CD4-positive, alpha-beta memory T cell (primary cell): Measurements from ENCODE around the gene FAM83D. TPM values are rescaled to one million over a fixed set of nuclear protein-coding genes. Genes with fewer than 3 reads are reported as not detected.

Source experiments
- CTCF ChIA-PET: fragments of 350-600 bp; sonication (Branson Sonifier 250); formaldehyde crosslinking; loops from one replicate; lab custom pipeline; 2021; ENCODE audit warnings: inconsistent platforms; ENCODE audit not compliant: partially characterized antibody; lab: Charles Lee
- POLR2A ChIA-PET: fragments of 350-600 bp; sonication (Branson Sonifier 250); formaldehyde crosslinking; loops from one replicate; lab custom pipeline; 2021; ENCODE audit not compliant: partially characterized antibody; lab: Charles Lee
- DNase-seq, 5 donors: peaks; one replicate each; pipeline versions ENCODE4 v3.0.0 to v3.0.0-alpha.2; 2020 to 2022; ENCODE audit warnings: mixed read lengths in 1 of 5
- H3K27ac ChIP-seq: one replicate; pipeline ENCODE4 v1.7.0; 2013; ENCODE audit warnings: low read depth, low read length
- H3K27me3 ChIP-seq: 2 replicates; pipeline ENCODE4 v1.7.0; 2013; ENCODE audit warnings: mild to moderate bottlenecking, low read length, moderate library complexity; ENCODE audit not compliant: insufficient read depth
- H3K36me3 ChIP-seq: 2 replicates; pipeline ENCODE4 v1.7.0; 2013; ENCODE audit warnings: mild to moderate bottlenecking, low read length, moderate library complexity; ENCODE audit not compliant: insufficient read depth
- H3K4me1 ChIP-seq: 2 replicates; pipeline ENCODE4 v1.7.0; 2013; ENCODE audit warnings: mild to moderate bottlenecking, low read length, moderate library complexity; ENCODE audit not compliant: insufficient read depth
- H3K4me3 ChIP-seq, 2 donors: one replicate each; pipeline ENCODE4 v1.7.0; 2013; ENCODE audit warnings: low read length in 2 of 2, mild to moderate bottlenecking in 1 of 2
- H3K9me3 ChIP-seq, 2 donors: one replicate each; pipeline ENCODE4 v1.7.0; 2013; ENCODE audit warnings: low read length in 2 of 2, control low read depth in 1 of 2; ENCODE audit not compliant: control insufficient read depth in 1 of 2
- H3K27ac Mint-ChIP-seq, 7 donors: one replicate each; pipeline ENCODE4 v1.8.0; 2020 to 2021; ENCODE audit warnings: mixed read lengths in 7 of 7, mild to moderate bottlenecking in 6 of 7, inconsistent platforms in 3 of 7, moderate library complexity in 3 of 7
- H3K27me3 Mint-ChIP-seq, 2 donors: one replicate each; pipeline ENCODE4 v1.8.0; 2020 to 2021; ENCODE audit warnings: mixed read lengths in 2 of 2
- H3K36me3 Mint-ChIP-seq, 2 donors: one replicate each; pipeline ENCODE4 v1.8.0; 2020 to 2021; ENCODE audit warnings: mixed read lengths in 2 of 2, inconsistent platforms in 1 of 2, mild to moderate bottlenecking in 1 of 2
- H3K4me1 Mint-ChIP-seq, 4 donors: one replicate each; pipeline ENCODE4 v1.8.0; 2020 to 2021; ENCODE audit warnings: mixed read lengths in 4 of 4, mild to moderate bottlenecking in 1 of 4
- H3K4me3 Mint-ChIP-seq, 8 donors: one replicate each; pipeline ENCODE4 v1.8.0; 2020 to 2021; ENCODE audit warnings: mixed read lengths in 8 of 8, mild to moderate bottlenecking in 7 of 8, moderate library complexity in 6 of 8, inconsistent platforms in 3 of 8
- H3K9me3 Mint-ChIP-seq, 8 donors: one replicate each; pipeline ENCODE4 v1.8.0; 2020 to 2021; ENCODE audit warnings: mixed read lengths in 8 of 8, mild to moderate bottlenecking in 5 of 8, inconsistent platforms in 3 of 8, moderate library complexity in 1 of 8
- intact Hi-C: fragments of 100-400 bp; cut with micrococcal nuclease; formaldehyde crosslinking; loops from one replicate; pipeline ENCODE4 v1.15.1; 2023
- polyA plus RNA-seq, 2 donors: library from polyadenylated mRNA; unstranded; fragments of 300-500 nt; fragmentation: Illumina TruSeq; gene quantifications; one replicate each; pipeline ENCODE4 v1.2.3, GENCODE V29; 2021
- total RNA-seq, 2 experiments: library from RNA; stranded (reverse); gene quantifications; one replicate each; pipeline ENCODE4 v1.2.3, GENCODE V29; 2021

FAM83D gene
- total and polyA plus RNA-seq, 4 experiments from 2014 or later, result 0.93 to 1.5 (median 1.3) TPM

DNA sequence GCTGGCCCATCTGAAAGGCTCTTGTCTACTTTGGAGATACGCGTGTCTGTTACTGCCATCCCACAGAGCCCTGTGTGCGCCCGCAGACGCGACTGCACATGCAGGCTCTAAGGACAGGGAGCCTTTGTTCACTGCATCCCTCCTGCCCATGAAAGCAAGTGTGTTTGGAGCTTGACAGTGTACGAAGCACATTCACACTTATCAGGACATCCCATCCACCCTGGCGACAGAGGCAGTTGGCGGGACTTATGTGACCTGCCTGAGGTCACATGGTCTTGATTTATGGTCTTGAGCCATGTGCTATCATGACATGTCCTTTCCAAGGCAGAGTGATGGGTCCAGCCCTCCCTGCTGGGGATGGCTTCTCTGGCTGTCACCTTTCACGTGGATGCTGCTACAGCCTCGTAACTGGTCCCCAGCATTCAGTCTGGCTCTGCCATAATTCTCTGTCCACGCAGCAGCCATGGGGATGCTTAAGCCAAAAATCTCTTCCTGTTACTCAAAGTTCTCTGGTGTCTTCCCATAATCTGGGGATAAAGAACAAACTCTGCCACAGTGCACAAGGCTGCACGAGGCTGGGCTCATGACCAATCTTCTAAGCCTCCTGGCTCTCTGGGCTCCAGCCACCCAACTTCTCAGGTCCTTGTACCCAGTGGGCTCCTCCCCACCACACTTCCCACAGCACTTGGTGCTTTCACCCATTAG is 36.3 kb upstream of the FAM83D start:
- peaks cover 6 to 32% of the 10 kb centered on the region in 2 donors for H3K36me3 Mint-ChIP-seq
- H3K4me3 Mint-ChIP-seq, result no peak overlapping the region
- peaks cover 0 to 1% (median 0%) of the 10 kb centered on the region in 8 donors for H3K9me3 Mint-ChIP-seq
- no peak for DNase-seq
- no peak overlapping the region for H3K27ac ChIP-seq
- no peak overlapping the region for H3K4me3 ChIP-seq
- H3K4me1 Mint-ChIP-seq, result peaks cover 26 to 53% (median 34%) of the 10 kb centered on the region in 4 donors
- ChIA-PET CTCF (interaction anchor here (6.4 to 6.5 kb wide), 2 partner anchors 12 to 84 kb away, joined by 114 to 159 read pairs; partner anchors contain the start of gene PPP1R16B), POLR2A (interaction anchor here (0.8 to 5.9 kb wide), 4 partner anchors 16 to 85 kb away, joined by 3 to 75 read pairs (median 32); partner anchors contain the start of gene PPP1R16B)
- H3K36me3 ChIP-seq, result peaks cover 6% of the 10 kb centered on the region
- H3K27me3 ChIP-seq, result no peaks in the 10 kb centered on the region
- no peaks in the 10 kb centered on the region for H3K9me3 ChIP-seq
- peak overlapping the region; percentile 69 to 90 (median 81) for H3K27ac Mint-ChIP-seq
- H3K27me3 Mint-ChIP-seq, result no peaks in the 10 kb centered on the region
- peaks cover 36% of the 10 kb centered on the region for H3K4me1 ChIP-seq
- intact Hi-C loops, result no loop called here

GRCh38 chr20:38890497-38890818 is 35.8 kb upstream of the FAM83D start:
- Histone ChIP-seq H3K27me3 (no peaks in the 10 kb centered on the region), H3K9me3 (no peaks in the 10 kb centered on the region), H3K4me3 (no peak overlapping the region), H3K27ac (no peak overlapping the region), H3K36me3 (peaks cover 6% of the 10 kb centered on the region), H3K4me1 (peaks cover 36% of the 10 kb centered on the region)
- H3K9me3 Mint-ChIP-seq, result peaks cover 0 to 1% (median 0%) of the 10 kb centered on the region in 8 donors
- H3K27me3 Mint-ChIP-seq, result no peaks in the 10 kb centered on the region
- ChIA-PET CTCF (interaction anchor here (1.3 to 6.5 kb wide), 3 partner anchors 12 to 100 kb away, joined by 6 to 159 read pairs (median 114); partner anchors contain the start of gene PPP1R16B), POLR2A (interaction anchor here (4.4 to 5.9 kb wide), 2 partner anchors 16 to 85 kb away, joined by 59 to 75 read pairs; partner anchors contain the start of gene PPP1R16B)
- H3K4me3 Mint-ChIP-seq, result no peak overlapping the region
- DNase-seq, result no peak
- H3K27ac Mint-ChIP-seq, result peak overlapping the region; percentile 69 to 90 (median 81)
- peaks cover 6 to 32% of the 10 kb centered on the region in 2 donors for H3K36me3 Mint-ChIP-seq
- H3K4me1 Mint-ChIP-seq, result peaks cover 26 to 53% (median 33%) of the 10 kb centered on the region in 4 donors
- intact Hi-C loops, result no loop called here

DNA sequence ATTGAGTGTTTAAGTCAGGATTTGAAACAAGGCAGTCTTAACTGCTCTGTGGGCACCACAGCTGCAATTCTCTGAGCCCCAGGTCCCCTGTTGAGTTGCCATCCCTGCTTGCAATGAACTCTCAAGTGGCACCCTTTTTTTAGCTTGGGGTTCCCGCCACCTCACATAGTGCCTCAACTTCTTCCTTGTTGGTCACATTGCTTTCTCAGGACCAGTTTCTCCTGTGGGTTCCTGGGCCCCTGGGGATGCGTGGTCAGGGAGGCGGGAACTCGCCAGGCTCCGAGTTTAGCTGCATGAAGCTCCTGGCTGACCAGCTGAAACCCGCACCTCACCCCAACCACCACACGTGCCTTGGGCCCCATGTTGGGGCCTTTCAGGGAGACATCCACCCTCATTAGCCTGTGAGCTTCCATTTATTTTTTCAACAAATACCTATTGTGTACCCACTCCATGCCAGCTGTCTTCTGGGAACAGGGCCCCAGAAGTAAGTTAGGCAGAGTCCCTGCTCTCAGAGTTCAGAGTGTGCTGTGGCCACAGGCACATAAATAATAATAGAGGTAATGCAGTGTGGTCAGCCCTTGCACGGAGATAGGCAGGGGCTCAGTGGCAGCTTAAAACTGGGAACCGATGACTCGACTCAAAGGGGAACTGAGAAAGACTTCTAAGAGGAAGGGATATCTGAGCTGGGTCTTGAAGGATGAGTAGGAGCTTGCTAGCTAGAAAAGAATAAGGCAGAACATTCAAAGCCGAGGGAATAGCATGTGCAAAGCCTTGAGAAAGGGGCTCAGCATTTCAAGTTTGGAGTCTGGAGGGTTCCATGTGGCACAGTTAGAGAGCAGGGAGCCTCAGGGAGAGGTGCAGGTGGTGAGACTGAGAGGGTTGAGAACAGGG is 33.9 kb upstream of the FAM83D start:
- ChIA-PET POLR2A (interaction anchor here (0.6 to 5.9 kb wide), 13 partner anchors 9 to 156 kb away, joined by 3 to 75 read pairs (median 3); partner anchors contain the start of genes ACTR5 and PPP1R16B), CTCF (interaction anchor here (0.8 to 6.5 kb wide), 52 partner anchors 8 to 247 kb away, joined by 3 to 159 read pairs (median 5); partner anchors contain the start of genes DHX35, FAM83D, PPP1R16B and SLC32A1)
- Mint-ChIP-seq H3K4me1 (peaks cover 24 to 45% (median 28%) of the 10 kb centered on the region in 4 donors), H3K27me3 (no peaks in the 10 kb centered on the region), H3K4me3 (peak overlapping the region in 2 of 8 donors; percentile 50 to 68), H3K9me3 (peaks cover 0 to 1% (median 0%) of the 10 kb centered on the region in 8 donors), H3K27ac (peak overlapping the region; percentile 90 to 96 (median 93)), H3K36me3 (peaks cover 13 to 39% of the 10 kb centered on the region in 2 donors)
- Histone ChIP-seq H3K36me3 (peaks cover 15% of the 10 kb centered on the region), H3K4me1 (peaks cover 36% of the 10 kb centered on the region), H3K27ac (peak overlapping the region; percentile 64), H3K9me3 (no peaks in the 10 kb centered on the region), H3K27me3 (no peaks in the 10 kb centered on the region), H3K4me3 (no peak overlapping the region)
- DNase-seq, result no peak
- intact Hi-C loops, result loop anchor here (2.0 kb wide), 2 partner anchors 18 to 162 kb away; no protein-coding TSS in a partner anchor

DNA sequence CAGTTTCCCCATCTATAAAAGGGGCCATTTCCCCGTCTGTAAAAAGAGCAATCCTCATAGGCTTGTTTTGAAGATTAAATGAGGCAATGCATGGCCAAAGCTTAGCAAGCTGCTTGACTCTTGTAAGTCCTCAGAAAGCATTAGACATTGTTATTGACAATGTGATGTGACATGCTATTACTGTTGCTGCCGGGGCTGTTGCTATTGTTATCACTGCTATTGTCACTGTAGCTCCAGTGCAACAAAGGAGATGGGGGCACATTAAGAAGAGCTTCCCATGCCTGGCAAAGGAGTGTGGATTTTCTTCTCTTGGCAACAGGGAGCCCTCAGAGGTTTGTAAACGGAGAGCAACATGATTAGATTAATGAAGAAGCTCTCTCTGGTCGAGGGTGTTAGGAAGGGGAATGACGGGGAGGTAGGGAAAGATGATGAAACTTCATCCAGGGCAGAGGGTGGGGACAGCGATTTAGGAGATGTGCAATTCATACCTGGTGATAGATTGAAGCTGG is 33.1 kb upstream of the FAM83D start:
- Mint-ChIP-seq H3K27me3 (no peaks in the 10 kb centered on the region), H3K4me1 (peaks cover 24 to 41% (median 28%) of the 10 kb centered on the region in 4 donors), H3K4me3 (peak overlapping the region; percentile 22 to 75 (median 58)), H3K27ac (peak overlapping the region; percentile 90 to 96 (median 93)), H3K36me3 (peaks cover 17 to 47% of the 10 kb centered on the region in 2 donors), H3K9me3 (peaks cover 0 to 1% (median 0%) of the 10 kb centered on the region in 8 donors)
- peaks cover 36% of the 10 kb centered on the region for H3K4me1 ChIP-seq
- no peaks in the 10 kb centered on the region for H3K27me3 ChIP-seq
- ChIA-PET CTCF (interaction anchor here (0.7 to 6.5 kb wide), 50 partner anchors 8 to 248 kb away, joined by 3 to 159 read pairs (median 5); partner anchors contain the start of genes DHX35, FAM83D, PPP1R16B and SLC32A1), POLR2A (interaction anchor here (0.6 to 5.9 kb wide), 13 partner anchors 10 to 145 kb away, joined by 3 to 75 read pairs (median 4); partner anchors contain the start of genes ACTR5, DHX35 and PPP1R16B)
- peak overlapping the region; percentile 64 for H3K27ac ChIP-seq
- no peaks in the 10 kb centered on the region for H3K9me3 ChIP-seq
- H3K4me3 ChIP-seq, result peak overlapping the region in 1 of 2 donors; percentile 25
- H3K36me3 ChIP-seq, result peaks cover 23% of the 10 kb centered on the region
- intact Hi-C loops, result loop anchor here (1.0 to 2.0 kb wide), 6 partner anchors 18 to 247 kb away; partner anchors contain the start of gene PPP1R16B
- peak in 1 of 5 donors; percentile 43 for DNase-seq

- peaks cover 0 to 1% (median 0%) of the 10 kb centered on the region in 8 donors for H3K9me3 Mint-ChIP-seq
- H3K4me3 ChIP-seq, result peak overlapping the region in 1 of 2 donors; percentile 25
- peaks cover 24 to 41% (median 28%) of the 10 kb centered on the region in 4 donors for H3K4me1 Mint-ChIP-seq
- peak; percentile 74 to 84 (median 79) for DNase-seq
- peaks cover 36% of the 10 kb centered on the region for H3K4me1 ChIP-seq
- H3K36me3 Mint-ChIP-seq, result peaks cover 17 to 50% of the 10 kb centered on the region in 2 donors
- intact Hi-C loops, result loop anchor here (1.0 to 2.0 kb wide), 7 partner anchors 19 to 247 kb away; partner anchors contain the start of gene PPP1R16B
- POLR2A ChIA-PET, result interaction anchor here (0.6 to 5.9 kb wide), 12 partner anchors 10 to 145 kb away, joined by 3 to 75 read pairs (median 4); partner anchors contain the start of genes ACTR5, DHX35 and PPP1R16B
- H3K9me3 ChIP-seq, result no peaks in the 10 kb centered on the region
- H3K27ac Mint-ChIP-seq, result peak overlapping the region; percentile 90 to 96 (median 93)
- H3K27ac ChIP-seq, result peak overlapping the region; percentile 64
- H3K27me3 Mint-ChIP-seq, result no peaks in the 10 kb centered on the region
- CTCF ChIA-PET, result interaction anchor here (0.7 to 6.5 kb wide), 47 partner anchors 11 to 249 kb away, joined by 3 to 159 read pairs (median 5); partner anchors contain the start of genes DHX35, FAM83D, PPP1R16B and SLC32A1
- H3K27me3 ChIP-seq, result no peaks in the 10 kb centered on the region
- peak overlapping the region; percentile 22 to 75 (median 67) for H3K4me3 Mint-ChIP-seq
- peaks cover 28% of the 10 kb centered on the region for H3K36me3 ChIP-seq
Observed at GRCh38 chr20:38893565-38894090, 32.6 kb upstream of the FAM83D start.
